Measurements from ENCODE around the gene SDK1. TPM values are rescaled to one million over a fixed set of nuclear protein-coding genes. Genes with fewer than 3 reads are reported as not detected.
A peak's percentile ranks its signal among the peaks of the same experiment; 100 is the strongest.

The SDK1 gene
- total and polyA plus RNA-seq, 2 experiments from 2014 or later, result 2.1 to 10.0 TPM

- H3K4me2 ChIP-seq, result peak overlapping the region; percentile 16; the same call in 1 of the 2 replicates
- ATAC-seq (no peak), DNase-seq (ENCODE audit: low spot score) (no peak)
- TF ChIP-seq, protein P1, sequence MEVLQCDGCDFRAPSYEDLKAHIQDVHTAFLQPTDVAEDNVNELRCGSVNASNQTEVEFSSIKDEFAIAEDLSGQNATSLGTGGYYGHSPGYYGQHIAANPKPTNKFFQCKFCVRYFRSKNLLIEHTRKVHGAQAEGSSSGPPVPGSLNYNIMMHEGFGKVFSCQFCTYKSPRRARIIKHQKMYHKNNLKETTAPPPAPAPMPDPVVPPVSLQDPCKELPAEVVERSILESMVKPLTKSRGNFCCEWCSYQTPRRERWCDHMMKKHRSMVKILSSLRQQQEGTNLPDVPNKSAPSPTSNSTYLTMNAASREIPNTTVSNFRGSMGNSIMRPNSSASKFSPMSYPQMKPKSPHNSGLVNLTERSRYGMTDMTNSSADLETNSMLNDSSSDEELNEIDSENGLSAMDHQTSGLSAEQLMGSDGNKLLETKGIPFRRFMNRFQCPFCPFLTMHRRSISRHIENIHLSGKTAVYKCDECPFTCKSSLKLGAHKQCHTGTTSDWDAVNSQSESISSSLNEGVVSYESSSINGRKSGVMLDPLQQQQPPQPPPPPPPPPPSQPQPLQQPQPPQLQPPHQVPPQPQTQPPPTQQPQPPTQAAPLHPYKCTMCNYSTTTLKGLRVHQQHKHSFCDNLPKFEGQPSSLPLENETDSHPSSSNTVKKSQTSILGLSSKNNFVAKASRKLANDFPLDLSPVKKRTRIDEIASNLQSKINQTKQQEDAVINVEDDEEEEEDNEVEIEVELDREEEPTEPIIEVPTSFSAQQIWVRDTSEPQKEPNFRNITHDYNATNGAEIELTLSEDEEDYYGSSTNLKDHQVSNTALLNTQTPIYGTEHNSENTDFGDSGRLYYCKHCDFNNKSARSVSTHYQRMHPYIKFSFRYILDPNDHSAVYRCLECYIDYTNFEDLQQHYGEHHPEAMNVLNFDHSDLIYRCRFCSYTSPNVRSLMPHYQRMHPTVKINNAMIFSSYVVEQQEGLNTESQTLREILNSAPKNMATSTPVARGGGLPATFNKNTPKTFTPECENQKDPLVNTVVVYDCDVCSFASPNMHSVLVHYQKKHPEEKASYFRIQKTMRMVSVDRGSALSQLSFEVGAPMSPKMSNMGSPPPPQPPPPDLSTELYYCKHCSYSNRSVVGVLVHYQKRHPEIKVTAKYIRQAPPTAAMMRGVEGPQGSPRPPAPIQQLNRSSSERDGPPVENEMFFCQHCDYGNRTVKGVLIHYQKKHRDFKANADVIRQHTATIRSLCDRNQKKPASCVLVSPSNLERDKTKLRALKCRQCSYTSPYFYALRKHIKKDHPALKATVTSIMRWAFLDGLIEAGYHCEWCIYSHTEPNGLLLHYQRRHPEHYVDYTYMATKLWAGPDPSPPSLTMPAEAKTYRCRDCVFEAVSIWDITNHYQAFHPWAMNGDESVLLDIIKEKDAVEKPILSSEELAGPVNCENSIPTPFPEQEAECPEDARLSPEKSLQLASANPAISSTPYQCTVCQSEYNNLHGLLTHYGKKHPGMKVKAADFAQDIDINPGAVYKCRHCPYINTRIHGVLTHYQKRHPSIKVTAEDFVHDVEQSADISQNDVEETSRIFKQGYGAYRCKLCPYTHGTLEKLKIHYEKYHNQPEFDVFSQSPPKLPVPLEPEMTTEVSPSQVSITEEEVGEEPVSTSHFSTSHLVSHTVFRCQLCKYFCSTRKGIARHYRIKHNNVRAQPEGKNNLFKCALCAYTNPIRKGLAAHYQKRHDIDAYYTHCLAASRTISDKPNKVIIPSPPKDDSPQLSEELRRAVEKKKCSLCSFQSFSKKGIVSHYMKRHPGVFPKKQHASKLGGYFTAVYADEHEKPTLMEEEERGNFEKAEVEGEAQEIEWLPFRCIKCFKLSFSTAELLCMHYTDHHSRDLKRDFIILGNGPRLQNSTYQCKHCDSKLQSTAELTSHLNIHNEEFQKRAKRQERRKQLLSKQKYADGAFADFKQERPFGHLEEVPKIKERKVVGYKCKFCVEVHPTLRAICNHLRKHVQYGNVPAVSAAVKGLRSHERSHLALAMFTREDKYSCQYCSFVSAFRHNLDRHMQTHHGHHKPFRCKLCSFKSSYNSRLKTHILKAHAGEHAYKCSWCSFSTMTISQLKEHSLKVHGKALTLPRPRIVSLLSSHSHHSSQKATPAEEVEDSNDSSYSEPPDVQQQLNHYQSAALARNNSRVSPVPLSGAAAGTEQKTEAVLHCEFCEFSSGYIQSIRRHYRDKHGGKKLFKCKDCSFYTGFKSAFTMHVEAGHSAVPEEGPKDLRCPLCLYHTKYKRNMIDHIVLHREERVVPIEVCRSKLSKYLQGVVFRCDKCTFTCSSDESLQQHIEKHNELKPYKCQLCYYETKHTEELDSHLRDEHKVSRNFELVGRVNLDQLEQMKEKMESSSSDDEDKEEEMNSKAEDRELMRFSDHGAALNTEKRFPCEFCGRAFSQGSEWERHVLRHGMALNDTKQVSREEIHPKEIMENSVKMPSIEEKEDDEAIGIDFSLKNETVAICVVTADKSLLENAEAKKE (CRISPR knock-in tag; IDR thresholded peaks at IDR 0.05), result no peak
- TF ChIP-seq REST (IDR thresholded peaks at IDR 0.05; ENCODE audit: unreplicated experiment), result no peak
- no peak for TF ChIP-seq ETS1 (IDR thresholded peaks at IDR 0.05)
- TF ChIP-seq POLR2AphosphoS5 (IDR thresholded peaks at IDR 0.05; ENCODE audit: low read depth), result no peak
- no peak for TF ChIP-seq EZH2phosphoT487 (IDR thresholded peaks at IDR 0.05; ENCODE audit: unreplicated experiment)
- peaks cover 3% of the 10 kb centered on the region; the same call in 1 of the 2 replicates for H3K9me2 ChIP-seq (ENCODE audit: insufficient read depth)
- H3K4me3 ChIP-seq, result no peak overlapping the region
- H3K9me3 Mint-ChIP-seq, result no peaks in the 10 kb centered on the region; the same call in 2 of the 3 replicates
- H3K27ac ChIP-seq (ENCODE audit: low read depth), result no peak overlapping the region
- peaks cover 57% of the 10 kb centered on the region for H3K4me1 ChIP-seq (ENCODE audit: insufficient read depth)
- H3K36me3 Mint-ChIP-seq (ENCODE audit: low read depth), result 0 out of 3 replicates have a peak, but pooled peaks cover 3% of the 10 kb centered on the region
- peaks cover 2% of the 10 kb centered on the region for H3K27me3 Mint-ChIP-seq (ENCODE audit: insufficient read depth, low read depth, poor library complexity)
- H4K20me1 ChIP-seq (replicated peaks; ENCODE audit: insufficient read depth), result no peaks in the 10 kb centered on the region
- no peak overlapping the region; the same call in 1 of the 2 replicates for H2AFZ ChIP-seq
- H3K27me3 ChIP-seq (ENCODE audit: insufficient read depth), result no peaks in the 10 kb centered on the region
- H3F3A ChIP-seq (replicated peaks; ENCODE audit: low read depth), result peaks cover 7% of the 10 kb centered on the region; the same call in 1 of the 2 replicates
- no peak overlapping the region for H3K4me3 Mint-ChIP-seq
- no peaks in the 10 kb centered on the region for H3K36me3 ChIP-seq (ENCODE audit: insufficient read depth)
- peaks cover 61% of the 10 kb centered on the region for H3K4me1 Mint-ChIP-seq
- H3K79me2 ChIP-seq (replicated peaks; ENCODE audit: insufficient read depth), result no peaks in the 10 kb centered on the region
- no peak overlapping the region for H3K27ac Mint-ChIP-seq
These were observed 708.4 kb downstream of the SDK1 start for GRCh38 chr7:4009211-4010060.

Measured in GM23338 (cell line).